GM18508 (cell line): ENCODE measurements around the gene TP53I11.

Source experiments
- ATAC-seq: cut with Tn5 transposase; IDR thresholded peaks from one replicate; pipeline ENCODE4 v1.9.1; 2021; ENCODE audit warnings: moderate number of reproducible peaks; ENCODE audit not compliant: insufficient read depth, unreplicated experiment

TP53I11 gene

DNA sequence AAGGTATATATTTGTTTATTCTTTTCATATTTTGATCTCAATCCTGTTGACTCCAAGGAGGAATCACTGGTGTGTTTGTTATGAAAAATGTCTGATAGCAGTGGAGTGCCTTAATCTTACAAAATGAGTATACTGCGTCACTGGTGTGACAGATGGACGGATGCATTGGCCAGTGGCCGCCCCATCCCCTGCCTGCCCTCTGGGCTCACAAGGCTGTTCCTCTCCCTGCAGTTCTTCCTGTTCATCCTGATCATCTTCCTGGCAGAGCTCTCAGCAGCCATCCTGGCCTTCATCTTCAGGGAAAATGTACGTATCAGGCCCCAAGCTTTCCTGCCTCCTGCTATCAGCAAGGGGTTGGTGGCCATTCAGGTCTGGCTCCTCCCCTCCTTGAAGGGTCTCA lies 32.9 kb downstream of the TP53I11 start:
- ATAC-seq: no peak

DNA sequence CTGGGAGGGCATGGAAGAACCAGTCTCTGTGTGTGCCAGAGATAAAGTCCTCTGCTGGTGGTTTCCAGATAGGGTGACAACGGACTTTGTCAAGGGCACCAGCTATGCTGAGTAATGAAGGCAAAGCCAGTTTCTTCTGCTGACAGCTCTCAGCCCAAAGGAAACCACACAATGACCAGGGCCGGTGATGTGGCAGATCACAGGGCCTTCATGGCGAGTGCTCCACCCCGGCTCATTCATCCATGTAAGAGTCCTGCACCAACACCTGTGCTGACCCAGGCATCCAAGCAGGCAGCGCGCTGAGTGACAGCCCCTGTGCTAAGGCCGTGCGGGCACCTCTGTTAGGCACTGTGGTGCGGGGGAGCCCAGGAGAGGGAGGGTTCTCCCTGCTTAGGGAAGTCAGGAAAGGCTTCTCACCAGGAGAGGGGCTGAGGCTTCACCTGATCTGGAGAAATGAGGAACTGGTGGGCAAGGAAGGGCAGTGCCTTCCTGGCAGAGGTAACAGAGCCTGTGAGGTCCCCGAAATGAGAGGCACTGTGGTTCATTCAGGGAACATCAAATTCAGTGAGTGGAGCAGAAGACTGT lies 33.8 kb downstream of the TP53I11 start:
- ATAC-seq: no peak

DNA sequence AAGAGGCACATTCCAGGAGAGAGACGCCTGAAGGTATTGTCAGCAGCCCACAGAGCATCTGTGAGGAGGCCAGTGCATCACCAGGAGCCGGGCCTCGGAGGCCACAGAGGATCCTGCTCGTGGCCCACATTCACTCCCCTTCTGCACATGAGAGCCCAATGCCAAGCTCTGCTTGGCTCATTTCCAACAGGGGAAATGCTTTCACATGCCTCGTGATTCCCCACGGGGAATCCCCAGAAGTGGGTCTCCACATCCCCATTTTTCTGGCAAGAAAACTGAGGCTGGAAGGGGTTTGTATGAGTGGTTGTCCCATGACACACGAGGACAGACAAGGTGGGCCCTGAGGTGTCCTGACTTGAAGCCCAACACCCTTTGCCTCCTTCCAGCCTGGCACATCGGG lies 34.4 kb downstream of the TP53I11 start:
- no peak for ATAC-seq

DNA sequence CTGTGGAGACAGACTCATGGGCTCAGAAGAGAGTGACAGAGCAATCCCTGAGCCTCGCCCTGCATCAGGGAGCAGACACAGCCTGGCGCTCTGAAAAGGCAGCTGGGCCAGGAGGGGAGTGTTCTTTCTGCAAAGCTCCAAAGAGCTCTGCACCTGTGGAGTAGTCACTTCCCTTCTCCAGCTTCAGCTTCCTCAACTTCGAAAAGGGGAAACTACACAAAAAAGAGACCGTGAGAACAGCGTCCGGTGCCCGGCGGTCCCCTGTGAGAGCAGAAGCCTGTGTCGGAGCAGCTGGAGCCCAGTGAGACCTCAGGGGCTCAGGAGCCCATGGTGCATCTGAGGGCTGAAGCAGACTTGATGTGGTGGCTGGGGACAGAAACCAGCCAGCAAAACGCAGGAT lies 35.1 kb downstream of the TP53I11 start:
- no peak for ATAC-seq

DNA sequence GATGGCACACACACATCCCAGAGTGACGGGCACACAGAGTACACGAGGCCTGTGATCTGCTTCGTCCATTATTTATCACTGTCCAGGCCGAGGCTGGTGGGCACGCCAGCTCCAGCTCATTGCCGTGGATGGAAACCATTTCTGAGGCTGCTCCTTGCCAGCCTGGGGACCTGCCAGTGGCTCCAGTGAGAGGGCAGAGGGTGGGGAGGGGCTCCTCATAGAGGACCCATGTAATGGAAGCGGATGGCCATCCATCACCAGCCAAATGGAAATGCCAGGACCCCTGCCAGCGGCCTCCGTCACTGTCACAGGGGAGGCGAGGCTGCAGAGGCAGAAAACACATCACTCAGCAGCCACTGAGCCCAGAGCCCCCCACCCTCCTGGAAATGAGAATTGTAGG lies 35.7 kb downstream of the TP53I11 start:
- ATAC-seq: no peak

DNA sequence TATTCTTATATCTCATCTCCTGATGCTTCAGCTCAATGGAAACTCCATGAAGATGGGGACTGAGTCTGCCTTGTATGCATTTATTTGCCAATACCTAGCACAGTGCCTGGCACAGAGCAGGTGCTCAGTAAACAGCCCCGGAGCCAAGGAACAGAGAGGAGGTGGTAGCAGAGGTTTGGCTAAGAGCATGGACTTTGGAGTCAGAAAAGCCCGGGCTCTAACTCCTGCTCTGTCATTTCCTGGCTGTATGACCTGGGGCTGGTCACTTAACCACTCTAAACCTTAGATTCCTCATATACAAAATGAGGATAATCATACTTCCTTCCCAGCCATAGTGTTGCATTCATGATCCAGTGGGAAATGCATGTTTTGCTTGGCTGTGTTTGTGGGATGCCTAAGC lies 36.6 kb downstream of the TP53I11 start:
- no peak for ATAC-seq

DNA sequence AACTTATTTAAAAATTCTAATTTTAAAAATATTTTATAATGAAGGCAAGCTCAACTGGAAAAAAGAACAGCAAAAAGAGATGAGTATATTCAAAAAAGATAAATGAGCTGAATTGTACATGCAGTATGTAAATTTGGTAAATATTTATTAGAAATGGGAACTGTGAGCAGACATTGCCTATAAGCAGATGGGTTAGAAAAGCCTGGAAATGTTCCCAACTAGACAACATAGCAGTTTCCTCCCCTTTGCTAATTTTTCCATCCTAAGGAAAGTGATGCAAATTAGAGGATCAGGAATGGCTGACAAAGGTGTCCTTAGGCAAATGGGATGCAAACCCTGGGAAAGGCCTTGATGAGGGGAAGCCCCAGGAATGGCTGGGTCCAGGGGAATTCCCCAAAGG lies 37.2 kb downstream of the TP53I11 start:
- ATAC-seq: no peak

DNA sequence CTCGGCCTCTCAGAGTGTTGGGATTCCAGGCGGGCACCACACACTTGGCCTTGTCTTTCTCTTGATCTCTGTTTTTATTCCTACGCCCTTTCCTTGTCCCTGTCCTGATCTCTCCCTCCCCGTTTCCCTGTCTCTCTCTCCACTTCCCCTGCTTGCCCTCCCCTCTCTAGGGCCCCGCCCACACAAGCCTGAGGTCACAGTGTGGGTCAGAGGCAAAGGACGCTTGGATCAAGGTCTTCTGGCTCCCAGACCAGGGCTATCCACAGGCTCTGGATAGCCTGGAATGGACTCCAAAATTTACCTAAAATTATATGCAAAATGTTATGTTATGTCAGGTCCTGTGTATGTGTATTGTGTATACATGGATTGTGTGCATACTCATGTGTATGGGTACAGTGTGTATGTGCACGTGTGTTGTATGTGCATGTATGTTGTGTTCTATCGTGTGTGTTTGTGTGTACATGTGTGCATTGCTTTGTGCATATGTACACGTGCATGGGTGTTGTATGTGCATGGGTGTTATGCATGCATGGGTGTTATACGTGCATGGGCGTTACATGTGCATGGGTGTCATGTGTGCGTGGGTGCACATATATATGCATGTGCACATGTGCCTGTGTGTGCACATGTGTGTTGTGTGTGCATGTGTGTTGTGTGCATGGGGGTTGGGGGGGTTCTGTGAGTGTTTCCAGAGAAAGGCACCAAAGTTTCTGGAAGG lies 38.3 kb downstream of the TP53I11 start:
- no peak for ATAC-seq

DNA sequence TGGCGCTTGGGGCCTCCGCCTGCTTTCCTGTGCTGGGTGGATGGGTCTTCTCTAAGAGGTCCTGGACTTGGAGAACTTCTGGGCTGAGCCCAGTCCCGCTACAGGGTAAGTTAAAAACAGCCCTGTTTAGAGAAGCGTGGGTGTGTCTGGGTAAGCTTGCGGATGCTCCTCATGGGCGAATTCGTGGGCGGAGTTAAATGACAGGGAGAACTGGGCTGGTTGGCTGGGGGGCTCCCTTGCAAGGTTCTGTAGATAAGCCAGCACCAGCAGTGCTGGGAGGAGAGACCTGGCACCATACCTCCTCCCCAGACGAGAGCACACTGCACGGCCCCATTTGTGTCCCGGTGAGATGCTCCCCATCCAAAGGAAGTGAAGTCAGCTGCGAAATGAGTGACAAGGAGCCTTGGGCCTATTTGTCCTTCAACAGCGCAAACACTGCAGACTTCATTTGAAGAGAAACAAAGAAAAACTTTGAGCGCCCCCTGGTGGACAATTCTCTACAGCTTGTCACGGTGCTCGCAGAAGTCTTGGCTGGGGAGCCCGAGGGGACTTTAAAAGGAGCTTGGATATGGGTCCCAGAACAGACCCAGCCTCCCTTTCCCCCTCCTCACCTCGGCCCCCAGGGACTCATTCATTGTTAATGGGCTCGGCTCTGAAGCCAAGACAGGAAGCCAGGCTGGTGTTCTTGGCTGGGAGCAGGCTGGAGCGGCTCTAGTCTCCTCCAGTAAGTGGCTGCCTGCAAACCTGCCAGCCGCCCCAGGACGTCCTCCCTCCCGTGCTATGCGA lies 39.5 kb downstream of the TP53I11 start:
- no peak for ATAC-seq

DNA sequence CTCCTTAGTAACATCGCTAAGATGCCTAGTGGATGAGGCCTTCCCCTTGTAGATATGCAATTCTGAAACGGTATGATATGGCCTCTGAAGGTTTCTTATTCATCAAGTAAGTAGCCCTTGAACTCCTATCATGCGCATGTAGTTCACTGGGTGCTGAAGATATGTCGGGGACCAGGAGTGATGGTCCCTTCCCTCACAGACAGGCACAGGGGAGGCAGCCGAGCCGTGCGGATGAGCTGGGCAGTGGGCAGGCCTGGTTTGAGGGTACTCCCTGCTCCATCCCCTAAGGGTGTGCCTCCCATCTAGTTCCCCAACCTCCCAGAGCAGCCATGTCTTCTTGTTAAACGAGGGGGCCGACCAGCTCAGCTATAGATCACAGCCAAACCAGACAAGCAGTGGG lies 40.1 kb downstream of the TP53I11 start:
- no peak for ATAC-seq

DNA sequence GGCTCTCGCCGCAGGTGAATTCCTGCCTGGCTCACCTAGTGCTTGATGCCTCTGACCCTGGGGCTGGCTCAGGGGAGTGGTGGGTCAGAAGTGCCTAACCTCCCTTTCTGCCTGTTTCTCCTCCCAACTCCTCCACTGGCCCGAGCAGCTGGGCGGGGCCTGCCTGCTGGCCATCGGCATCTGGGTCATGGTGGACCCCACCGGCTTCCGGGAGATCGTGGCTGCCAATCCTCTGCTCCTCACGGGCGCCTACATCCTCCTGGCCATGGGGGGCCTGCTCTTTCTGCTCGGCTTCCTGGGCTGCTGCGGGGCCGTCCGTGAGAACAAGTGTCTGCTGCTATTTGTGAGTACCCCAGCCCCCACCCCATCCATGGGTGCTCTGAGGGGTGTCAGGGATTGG lies 41.1 kb downstream of the TP53I11 start:
- no peak for ATAC-seq

DNA sequence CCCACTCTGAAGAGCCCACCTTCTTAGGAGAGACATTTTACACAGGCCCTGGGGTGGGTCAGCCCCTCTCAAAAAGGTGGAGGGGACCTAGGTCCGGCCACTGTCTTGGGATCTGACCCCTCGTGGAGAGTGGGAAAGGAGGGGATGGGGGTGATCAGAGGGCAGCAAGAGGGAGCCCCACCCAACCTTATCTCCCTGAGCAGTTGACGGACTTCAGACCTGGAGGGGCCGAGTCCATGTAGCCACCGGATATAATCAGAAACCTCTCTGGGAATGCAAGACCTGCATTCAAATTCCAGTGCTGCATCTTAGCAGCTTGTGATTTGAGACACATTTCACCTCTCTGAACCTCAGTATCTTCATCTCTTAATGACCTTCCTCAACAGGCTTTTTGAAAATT lies 44.0 kb downstream of the TP53I11 start:
- no peak for ATAC-seq

DNA sequence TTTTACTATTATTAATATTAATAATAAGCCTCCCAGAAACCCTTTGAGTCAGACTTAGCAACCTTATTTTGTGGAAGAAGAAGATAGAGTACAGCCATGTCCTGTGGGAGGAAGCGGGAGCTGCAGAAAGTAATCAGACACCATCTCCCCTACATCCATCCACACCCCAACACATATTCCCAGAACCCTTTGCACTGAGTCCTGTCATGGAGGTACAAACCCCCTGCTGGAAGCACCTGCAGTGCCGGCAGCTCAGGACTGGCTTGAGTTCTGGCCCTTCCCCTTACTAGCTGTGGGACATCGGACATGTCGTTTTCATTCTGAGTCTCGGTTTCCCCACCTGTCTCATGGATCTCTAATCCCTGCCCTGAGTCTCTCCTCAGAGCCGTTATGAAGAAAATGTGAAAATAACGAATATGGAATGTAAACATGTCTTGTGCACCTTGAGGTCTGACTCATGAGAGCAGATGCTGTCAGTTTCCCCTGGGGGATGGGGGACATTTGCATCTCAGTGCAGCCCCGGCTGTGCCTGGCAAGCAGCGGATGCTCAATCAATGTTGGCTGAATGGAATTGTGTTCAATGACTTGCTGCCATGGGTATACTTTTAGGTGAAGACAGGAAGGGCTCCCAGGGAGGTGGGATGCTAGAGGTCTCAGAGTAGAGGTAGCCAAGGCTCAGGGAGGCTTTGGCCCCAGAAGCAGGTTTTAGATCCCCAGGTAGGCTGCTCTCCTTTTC lies 45.4 kb downstream of the TP53I11 start:
- no peak for ATAC-seq

DNA sequence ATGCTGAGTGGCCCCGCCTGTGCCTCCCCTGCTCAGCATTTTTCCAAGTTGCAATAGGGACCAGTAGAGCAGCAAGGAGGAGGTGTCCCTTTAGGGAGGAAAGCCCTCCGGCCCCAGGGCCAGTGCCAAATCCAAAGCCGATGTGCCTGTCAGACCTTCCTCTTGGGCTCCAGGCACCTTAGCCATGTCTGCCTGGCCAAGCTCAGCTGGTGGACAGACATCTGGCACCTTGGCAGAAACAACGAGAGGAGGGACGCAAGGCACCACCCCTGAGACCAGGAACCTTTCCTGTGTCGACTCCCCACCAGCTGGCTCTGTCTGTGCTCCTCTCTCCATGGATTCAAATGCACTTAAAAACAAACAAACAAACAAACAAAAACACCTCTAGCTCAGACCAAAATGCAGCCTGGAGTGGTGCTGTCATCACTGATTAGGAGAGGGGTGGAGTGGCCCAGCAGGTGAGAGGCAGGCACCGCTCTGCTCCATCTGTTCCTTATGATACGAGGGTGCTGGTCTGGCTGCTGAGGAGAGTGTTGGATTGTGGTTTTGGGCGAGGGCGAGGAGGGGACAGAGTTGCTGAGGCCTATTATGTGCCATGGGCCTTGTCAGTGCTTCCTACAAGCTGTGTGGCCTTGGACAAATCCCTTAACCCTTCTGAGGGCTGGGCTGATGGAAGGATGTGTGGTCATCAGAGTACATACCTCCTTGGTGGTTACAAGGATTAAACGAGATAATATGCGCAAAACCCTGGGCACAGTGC lies 46.2 kb downstream of the TP53I11 start:
- no peak for ATAC-seq

DNA sequence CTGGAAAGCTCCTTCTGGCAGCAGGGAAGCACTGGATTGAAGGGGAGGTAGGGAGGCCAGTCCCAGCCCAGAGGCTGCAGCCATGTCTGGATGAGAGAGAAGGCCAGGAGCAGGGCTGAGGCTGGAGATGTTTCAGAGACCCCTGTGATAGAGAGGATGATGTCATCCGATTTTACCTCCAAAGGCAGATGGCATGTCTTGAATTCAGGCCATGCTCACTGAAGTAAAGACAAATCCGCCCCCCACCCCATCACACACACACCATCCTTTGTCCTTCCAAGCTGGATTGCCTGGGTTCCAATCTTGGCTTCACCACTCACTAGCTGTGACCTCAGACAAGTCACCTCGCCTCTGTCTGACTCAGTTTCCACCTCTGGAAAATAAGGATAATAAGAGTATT lies 47.2 kb downstream of the TP53I11 start:
- ATAC-seq: no peak

DNA sequence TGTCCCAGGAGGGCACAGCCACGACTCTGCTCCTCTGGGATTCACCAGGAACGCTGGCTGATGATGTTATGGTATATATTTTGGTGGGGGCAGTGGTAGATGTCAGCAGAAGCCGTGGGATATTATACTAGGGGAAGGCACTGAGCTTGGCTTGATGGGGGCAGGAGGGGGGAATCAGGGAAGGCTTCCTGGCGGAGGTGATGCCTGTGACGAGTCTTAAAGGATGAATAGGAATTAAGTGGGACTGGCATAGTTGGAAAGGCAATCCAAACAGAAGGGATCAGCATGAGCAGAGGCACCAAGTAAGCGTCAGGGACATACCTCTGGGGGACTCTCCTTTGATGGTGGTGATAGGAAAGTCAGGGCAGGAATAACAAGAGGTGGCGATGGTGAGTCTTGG lies 47.6 kb downstream of the TP53I11 start:
- no peak for ATAC-seq

DNA sequence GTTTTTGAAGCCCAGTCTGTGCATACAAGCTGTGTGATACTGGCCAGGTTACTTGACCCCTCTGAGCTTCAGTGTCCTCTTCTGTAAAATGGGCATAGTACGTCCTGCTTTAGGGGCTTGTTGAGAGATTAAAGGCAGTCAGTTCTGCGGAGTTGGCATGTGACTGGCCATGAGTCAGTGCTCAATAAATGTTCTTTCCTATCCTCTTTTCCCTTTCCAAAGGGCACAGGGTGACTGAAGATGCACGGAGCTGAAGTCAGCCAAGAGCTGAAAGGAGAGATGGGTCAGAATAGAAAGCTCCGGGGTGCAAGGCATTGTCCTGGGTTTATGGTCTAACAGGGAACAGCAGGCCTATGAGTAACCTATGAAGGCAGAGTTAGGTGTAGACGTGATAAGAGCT lies 48.9 kb downstream of the TP53I11 start:
- ATAC-seq: no peak

DNA sequence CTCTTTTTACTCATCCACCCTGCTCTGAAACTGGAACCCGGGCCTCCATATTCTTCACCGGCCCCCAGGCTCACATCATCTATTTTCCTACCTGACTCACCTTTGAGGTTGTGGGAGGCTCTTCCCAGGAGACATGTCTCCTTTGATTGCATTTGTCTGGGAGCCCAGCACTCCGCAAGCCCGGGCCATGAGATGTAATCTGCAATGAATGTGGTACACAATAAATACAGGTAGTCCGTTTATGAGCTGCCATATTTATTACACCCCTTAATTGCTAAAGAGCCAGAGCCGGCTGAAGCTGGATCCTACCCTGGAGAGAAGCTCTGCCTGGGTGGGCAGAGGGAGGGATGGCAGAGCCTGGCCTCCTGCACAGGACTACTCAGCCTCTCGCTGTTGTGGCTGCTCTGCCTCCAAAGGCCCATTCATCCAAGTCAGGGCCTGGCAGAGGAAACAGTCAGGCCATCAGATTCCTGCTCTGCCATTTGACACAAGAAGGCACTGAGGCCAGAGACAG lies 49.5 kb downstream of the TP53I11 start:
- no peak for ATAC-seq

DNA sequence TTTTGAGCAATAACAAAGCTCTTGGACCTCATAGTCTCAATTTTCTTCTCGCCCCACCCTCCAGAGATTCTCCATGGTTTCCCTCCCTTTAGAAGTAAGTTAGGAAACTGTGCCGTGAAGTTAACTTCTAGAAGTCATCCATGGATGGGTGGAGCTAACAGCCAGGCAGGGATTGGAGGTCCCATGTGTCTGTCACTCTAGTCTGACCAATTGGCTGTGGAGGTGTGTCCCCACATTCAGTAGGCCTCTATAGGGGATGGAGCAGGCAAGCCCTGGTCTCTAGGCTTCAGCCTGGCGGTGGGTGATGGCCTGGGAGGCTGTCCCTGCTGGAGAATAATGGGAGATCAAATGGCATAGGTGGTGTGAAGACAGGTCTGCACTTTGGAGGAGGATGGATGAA lies 50.7 kb downstream of the TP53I11 start:
- ATAC-seq: no peak
